NCI-H2227 (cell line): ENCODE results near the gene MAP1LC3C.
A peak's percentile ranks its signal among the peaks of the same experiment; 100 is the strongest.
"Not testable (repeated sequence)": the region's sequence is repeated elsewhere in the genome, so short reads cannot be mapped to it uniquely, and the experiment has no call there.

Source experiments
- DNase-seq: peaks from one replicate; lab custom pipeline; 2025; ENCODE audit not compliant: unreplicated experiment; lab: John Stamatoyannopoulos, UW

MAP1LC3C gene

GRCh38 chr1:241994171-241994570, 4.7 kb downstream of the MAP1LC3C start:
- DNase-seq: no peak

- no peak for DNase-seq
These were observed 6.2 kb downstream of the MAP1LC3C start for GRCh38 chr1:241992734-241993133.

- peak; percentile 84 for DNase-seq
These were observed 8.9 kb downstream of the MAP1LC3C start for GRCh38 chr1:241990040-241990439.

GRCh38 chr1:241988389-241988930, 10.4 kb downstream of the MAP1LC3C start:
- DNase-seq: not testable (repeated sequence)

GRCh38 chr1:241985787-241986186, 13.1 kb downstream of the MAP1LC3C start:
- DNase-seq: peak; percentile 70

- no peak for DNase-seq
These were observed 19.0 kb downstream of the MAP1LC3C start for GRCh38 chr1:241979926-241980325.

- no peak for DNase-seq
These were observed 19.8 kb downstream of the MAP1LC3C start for GRCh38 chr1:241979071-241979470.

GRCh38 chr1:241976229-241976628, 22.7 kb downstream of the MAP1LC3C start:
- DNase-seq: no peak

GRCh38 chr1:241972703-241973369, 26.1 kb downstream of the MAP1LC3C start:
- peak; percentile 90 for DNase-seq

- no peak for DNase-seq
These were observed 30.3 kb downstream of the MAP1LC3C start for GRCh38 chr1:241968611-241969010.

GRCh38 chr1:241964550-241965282, 34.2 kb downstream of the MAP1LC3C start:
- DNase-seq: no peak

- no peak for DNase-seq
These were observed 35.2 kb downstream of the MAP1LC3C start for GRCh38 chr1:241963722-241964121.

GRCh38 chr1:241962153-241962552, 36.7 kb downstream of the MAP1LC3C start:
- DNase-seq: no peak

GRCh38 chr1:241957692-241958494, 41.0 kb downstream of the MAP1LC3C start, which contains the start of gene BECN2:
Gene BECN2, plus strand, starts transcription at chr1:241957767. Its CDS starts 0 bp downstream, at chr1:241957767.
- DNase-seq: peak; percentile 44

- no peak for DNase-seq
These were observed 48.5 kb downstream of the MAP1LC3C start for GRCh38 chr1:241950390-241950789.

- no peak for DNase-seq
These were observed 51.5 kb downstream of the MAP1LC3C start for GRCh38 chr1:241947354-241947753.
